H9 (cell line): Measurements from ENCODE around the gene MAGEA12. TPM values are rescaled to one million over a fixed set of nuclear protein-coding genes. Genes with fewer than 3 reads are reported as not detected.
"Not testable (repeated sequence)": the region's sequence is repeated elsewhere in the genome, so short reads cannot be mapped to it uniquely, and the experiment has no call there.

Experiments used
- DNase-seq: peaks from one replicate; pipeline ENCODE4 v3.0.0-alpha.2; 2017
- H2AFZ ChIP-seq: one replicate; pipeline ENCODE4 v1.6.1; 2013; ENCODE audit warnings: mild to moderate bottlenecking, low read length, control low read depth, moderate library complexity
- H2AK5ac ChIP-seq: 2 replicates; pipeline ENCODE4 v1.6.1; 2013; ENCODE audit warnings: low read length, control low read depth, mixed read lengths; ENCODE audit not compliant: insufficient read length
- H2BK120ac ChIP-seq: one replicate; pipeline ENCODE4 v1.6.1; 2013; ENCODE audit warnings: low read depth, mild to moderate bottlenecking, low read length, control low read depth, inconsistent platforms; ENCODE audit not compliant: poor library complexity, severe bottlenecking
- H2BK12ac ChIP-seq: 2 replicates; pipeline ENCODE4 v1.6.1; 2013; ENCODE audit warnings: low read length, control low read depth, mixed read lengths, low read depth; ENCODE audit not compliant: insufficient read length
- H2BK15ac ChIP-seq: 2 replicates; pipeline ENCODE4 v1.6.1; 2013; ENCODE audit warnings: low read depth, low read length, control low read depth
- H2BK20ac ChIP-seq: one replicate; pipeline ENCODE4 v1.6.1; 2013; ENCODE audit warnings: low read depth, mild to moderate bottlenecking, low read length, control low read depth, inconsistent platforms; ENCODE audit not compliant: poor library complexity, severe bottlenecking
- H2BK5ac ChIP-seq: 2 replicates; pipeline ENCODE4 v1.6.1; 2013; ENCODE audit warnings: low read length, control low read depth, mixed read lengths; ENCODE audit not compliant: insufficient read length
- H3K14ac ChIP-seq: 2 replicates; pipeline ENCODE4 v1.6.1; 2013; ENCODE audit warnings: low read length, control low read depth; ENCODE audit not compliant: insufficient read depth
- H3K18ac ChIP-seq: 2 replicates; pipeline ENCODE4 v1.6.1; 2013; ENCODE audit warnings: low read depth, mild to moderate bottlenecking, mixed read lengths, low read length, control low read depth; ENCODE audit not compliant: insufficient read length
- H3K23ac ChIP-seq: 2 replicates; pipeline ENCODE4 v1.6.1; 2013; ENCODE audit warnings: low read length, control low read depth, mixed read lengths, low read depth; ENCODE audit not compliant: insufficient read length
- H3K23me2 ChIP-seq: 2 replicates; pipeline ENCODE4 v1.6.1; 2013; ENCODE audit warnings: low read depth, mild to moderate bottlenecking, mixed read lengths, low read length, control low read depth; ENCODE audit not compliant: insufficient read length, poor library complexity, severe bottlenecking
- H3K27ac ChIP-seq: 2 replicates; pipeline ENCODE4 v1.5.1; 2013; ENCODE audit warnings: low read length, control low read depth, mixed read lengths, low read depth; ENCODE audit not compliant: insufficient read length
- H3K27me3 ChIP-seq: 2 replicates; pipeline ENCODE4 v1.6.1; 2013; ENCODE audit warnings: low read length, control low read depth, inconsistent platforms; ENCODE audit not compliant: insufficient read depth
- H3K4ac ChIP-seq: 2 replicates; pipeline ENCODE4 v1.6.1; 2013; ENCODE audit warnings: low read depth, mild to moderate bottlenecking, control low read depth, inconsistent platforms, low read length, moderate library complexity
- H3K4me1 ChIP-seq: 2 replicates; pipeline ENCODE4 v1.6.1; 2013; ENCODE audit warnings: low read length, control low read depth, inconsistent platforms; ENCODE audit not compliant: insufficient read depth
- H3K4me2 ChIP-seq: 2 replicates; pipeline ENCODE4 v1.6.1; 2013; ENCODE audit warnings: low read length, control low read depth, mixed read lengths; ENCODE audit not compliant: insufficient read length, insufficient read depth
- H3K56ac ChIP-seq: 2 replicates; pipeline ENCODE4 v1.6.1; 2013; ENCODE audit warnings: low read depth, mild to moderate bottlenecking, mixed read lengths, low read length, control low read depth; ENCODE audit not compliant: insufficient read length
- H3K79me1 ChIP-seq: 2 replicates; pipeline ENCODE4 v1.6.1; 2013; ENCODE audit warnings: low read depth, mild to moderate bottlenecking, moderate library complexity, low read length, control low read depth, inconsistent platforms; ENCODE audit not compliant: insufficient read depth, poor library complexity, severe bottlenecking
- H3K79me2 ChIP-seq: 2 replicates; pipeline ENCODE4 v1.6.1; 2013; ENCODE audit warnings: low read length, control low read depth, inconsistent platforms; ENCODE audit not compliant: insufficient read depth
- H3K9ac ChIP-seq: 2 replicates; pipeline ENCODE4 v1.6.1; 2013; ENCODE audit warnings: low read length, control low read depth, mixed read lengths; ENCODE audit not compliant: insufficient read length; ENCODE audit errors: extremely low read depth
- H3K9me3 ChIP-seq: one replicate; pipeline ENCODE4 v1.6.1; 2013; ENCODE audit warnings: low read depth, low read length, inconsistent platforms; ENCODE audit not compliant: control insufficient read depth
- H3T11ph ChIP-seq: one replicate; pipeline ENCODE4 v1.6.1; 2013; ENCODE audit warnings: mild to moderate bottlenecking, low read length, control low read depth, inconsistent platforms
- H4K20me1 ChIP-seq: one replicate; pipeline ENCODE4 v1.6.1; 2013; ENCODE audit not compliant: control insufficient read depth, insufficient read length, insufficient read depth
- H4K5ac ChIP-seq: 2 replicates; pipeline ENCODE4 v1.6.1; 2013; ENCODE audit warnings: low read depth, mild to moderate bottlenecking, mixed read lengths, low read length, control low read depth; ENCODE audit not compliant: insufficient read length
- H4K8ac ChIP-seq: replicated peaks from 2 replicates; pipeline ENCODE4 v1.6.1; 2013; ENCODE audit warnings: low read length, control low read depth, mixed read lengths, low read depth; ENCODE audit not compliant: insufficient read length
- H4K91ac ChIP-seq: 2 replicates; pipeline ENCODE4 v1.6.1; 2013; ENCODE audit warnings: low read depth, mild to moderate bottlenecking, moderate library complexity, mixed read lengths, low read length, control low read depth; ENCODE audit not compliant: insufficient read length
- H3K27ac Mint-ChIP-seq, 3 experiments: 2 replicates in 2 of 3; 3 replicates in 1 of 3; pipeline ENCODE4 v1.8.0; 2020 to 2021; ENCODE audit warnings: mixed read lengths in 3 of 3, mild to moderate bottlenecking in 1 of 3, moderate library complexity in 1 of 3
- H3K27me3 Mint-ChIP-seq: 2 replicates; pipeline ENCODE4 v1.8.0; 2021; ENCODE audit warnings: low read depth, mild to moderate bottlenecking, moderate library complexity, mixed read lengths
- H3K36me3 Mint-ChIP-seq, 3 experiments: 2 replicates in 2 of 3; 3 replicates in 1 of 3; pipeline ENCODE4 v1.8.0; 2020 to 2021; ENCODE audit warnings: low read depth in 3 of 3, mixed read lengths in 3 of 3; ENCODE audit not compliant: insufficient read depth in 1 of 3
- H3K4me1 Mint-ChIP-seq, 2 experiments: 2 replicates each; pipeline ENCODE4 v1.8.0; 2020; ENCODE audit warnings: mixed read lengths in 2 of 2
- H3K4me3 Mint-ChIP-seq, 2 experiments: 2 replicates in 1 of 2; 3 replicates in 1 of 2; pipeline ENCODE4 v1.8.0; 2020 to 2021; ENCODE audit warnings: mild to moderate bottlenecking in 2 of 2, mixed read lengths in 2 of 2, moderate library complexity in 1 of 2
- H3K9me3 Mint-ChIP-seq, 2 experiments: 2 replicates in 1 of 2; 3 replicates in 1 of 2; pipeline ENCODE4 v1.8.0; 2020; ENCODE audit warnings: mild to moderate bottlenecking in 2 of 2, mixed read lengths in 2 of 2, moderate library complexity in 1 of 2
- WGBS: extraction: QIAGEN DNeasy Blood & Tissue Kit; methylation state at CpG from one replicate; pipeline ENCODE4 v1.1.7; 2013; ENCODE audit warnings: missing lambda C conversion rate, low lambda C conversion rate, mixed read lengths; ENCODE audit not compliant: insufficient read length; ENCODE audit errors: extremely low coverage; 5-methylcytosine and 5-hydroxymethylcytosine counted together
- total RNA-seq: library from RNA; stranded (reverse); gene quantifications from 2 replicates; pipeline ENCODE4 v1.2.1, GENCODE V29; 2021

MAGEA12 gene
- total RNA-seq, 1 experiment from 2014 or later: not detected

DNA sequence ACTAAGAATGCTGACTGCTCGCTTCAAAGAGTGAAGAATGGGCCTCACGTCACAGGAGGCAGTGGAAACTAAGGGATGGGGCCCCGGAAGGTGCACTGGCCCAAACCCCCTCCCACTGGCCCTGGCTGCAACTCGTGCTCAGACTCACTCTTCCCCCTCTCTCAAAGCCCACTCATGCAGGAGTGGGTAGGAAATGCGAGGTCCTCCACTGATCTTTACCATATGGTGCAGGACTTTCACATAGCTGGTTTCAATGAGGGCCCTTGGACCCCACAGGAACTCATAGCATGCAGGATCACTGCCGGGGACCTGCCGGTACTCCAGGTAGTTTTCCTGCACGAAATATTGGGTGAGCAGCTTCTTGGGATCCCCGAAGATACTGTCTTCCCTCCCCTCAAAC lies 33.0 kb downstream of the MAGEA12 start:
- not testable (repeated sequence) for H3K4me3 Mint-ChIP-seq, H2BK120ac ChIP-seq, H3T11ph ChIP-seq, H3K4me1 Mint-ChIP-seq, H3K56ac ChIP-seq, H4K8ac ChIP-seq, H3K27me3 Mint-ChIP-seq, H3K9me3 Mint-ChIP-seq, H3K79me2 ChIP-seq, H2BK20ac ChIP-seq, H3K9ac ChIP-seq, H2AK5ac ChIP-seq, H3K4me2 ChIP-seq, H3K27ac ChIP-seq, H3K9me3 ChIP-seq, H3K23ac ChIP-seq, H3K27me3 ChIP-seq, H2BK5ac ChIP-seq, H3K27ac Mint-ChIP-seq, H3K14ac ChIP-seq, H2AFZ ChIP-seq, H3K4ac ChIP-seq, H4K5ac ChIP-seq, H3K18ac ChIP-seq, H3K36me3 Mint-ChIP-seq, H4K91ac ChIP-seq, H4K20me1 ChIP-seq, DNase-seq, H3K23me2 ChIP-seq, H2BK12ac ChIP-seq, H3K4me1 ChIP-seq, H2BK15ac ChIP-seq, H3K79me1 ChIP-seq
- WGBS: no CpG with 5 or more reads among the region's 9 CpGs

- not testable (repeated sequence) for H3K56ac ChIP-seq, H3K4ac ChIP-seq, H3K9me3 ChIP-seq, H4K91ac ChIP-seq, H3K18ac ChIP-seq, H3K27me3 ChIP-seq, H2BK15ac ChIP-seq, H3K27ac Mint-ChIP-seq, H2BK20ac ChIP-seq, H3K36me3 Mint-ChIP-seq, H4K20me1 ChIP-seq, H3K4me2 ChIP-seq, H3K23me2 ChIP-seq, H3K4me1 Mint-ChIP-seq, H3K23ac ChIP-seq, H3K14ac ChIP-seq, H3K79me2 ChIP-seq, H2AFZ ChIP-seq, H3K9me3 Mint-ChIP-seq, H4K5ac ChIP-seq, H3K4me3 Mint-ChIP-seq, H3K79me1 ChIP-seq, H2AK5ac ChIP-seq, H4K8ac ChIP-seq, DNase-seq, H3T11ph ChIP-seq, H2BK120ac ChIP-seq, H3K27me3 Mint-ChIP-seq, H3K4me1 ChIP-seq, H2BK12ac ChIP-seq, H2BK5ac ChIP-seq, H3K9ac ChIP-seq, H3K27ac ChIP-seq
- no CpG with 5 or more reads among the region's 29 CpGs for WGBS
These were observed 36.2 kb downstream of the MAGEA12 start, which contains the start of gene MAGEA6 for GRCh38 chrX:152769549-152770289. TSS of gene MAGEA6 (minus strand) at chrX:152769689. CDS start at chrX:152767650, 2,039 bp downstream.
